WTC11 (cell line): Measurements from ENCODE around the gene CTTNBP2. TPM values are rescaled to one million over a fixed set of nuclear protein-coding genes. Genes with fewer than 3 reads are reported as not detected.

Experiments
- ATAC-seq: fragments of 200-7000 bp; cut with Tn5 transposase; 2 replicates; pipeline ENCODE4 v1.10.0; 2021; ENCODE audit warnings: mild to moderate bottlenecking, moderate library complexity
- CTCF ChIA-PET: fragments of 300-600 bp; sonication (Branson Sonifier 250); formaldehyde crosslinking; loops from one replicate; lab custom pipeline; 2021; ENCODE audit warnings: antibody characterized with exemption; lab: Charles Lee
- POLR2A ChIA-PET: fragments of 350-600 bp; sonication (Branson Sonifier 250); formaldehyde crosslinking; loops from one replicate; lab custom pipeline; 2021; ENCODE audit warnings: antibody characterized with exemption; lab: Charles Lee
- DNase-seq: peaks from one replicate; pipeline ENCODE4 v3.0.0; 2021; ENCODE audit warnings: low spot score
- H3K27ac Mint-ChIP-seq: 2 replicates; pipeline ENCODE4 v1.8.0; 2021; ENCODE audit warnings: mixed read lengths
- H3K27me3 Mint-ChIP-seq: 2 replicates; pipeline ENCODE4 v1.8.0; 2021; ENCODE audit warnings: low read depth, mild to moderate bottlenecking, moderate library complexity, mixed read lengths
- H3K36me3 Mint-ChIP-seq: 2 replicates; pipeline ENCODE4 v1.8.0; 2021; ENCODE audit warnings: mixed read lengths
- H3K4me1 Mint-ChIP-seq: 2 replicates; pipeline ENCODE4 v1.8.0; 2022; ENCODE audit warnings: mixed read lengths
- H3K4me3 Mint-ChIP-seq: 2 replicates; pipeline ENCODE4 v1.8.0; 2021; ENCODE audit warnings: mild to moderate bottlenecking, moderate library complexity, mixed read lengths
- H3K9me3 Mint-ChIP-seq: 2 replicates; pipeline ENCODE4 v1.8.0; 2021; ENCODE audit warnings: mixed read lengths
- ATF1 ChIP-seq: sonication (generic); formaldehyde crosslinking; IDR thresholded peaks from 2 replicates; pipeline ENCODE4 v1.8.1; 2023; ENCODE audit warnings: mild to moderate bottlenecking, moderate library complexity, missing genetic modification reagents
- ATF6 ChIP-seq: sonication (generic); formaldehyde crosslinking; IDR thresholded peaks from 2 replicates; pipeline ENCODE4 v1.8.1; 2023; ENCODE audit warnings: mild to moderate bottlenecking, missing genetic modification reagents
- CDX4 ChIP-seq: fragments of 250-450 bp; sonication (Bioruptor Pico); IDR thresholded peaks from 2 replicates; pipeline ENCODE4 v1.9.0; 2021; ENCODE audit warnings: moderate library complexity, mild to moderate bottlenecking, inconsistent platforms, borderline replicate concordance
- CREB1 ChIP-seq: sonication (generic); formaldehyde crosslinking; IDR thresholded peaks from 2 replicates; pipeline ENCODE4 v1.8.0; 2023; ENCODE audit warnings: mild to moderate bottlenecking, missing genetic modification reagents
- CREM ChIP-seq: sonication (generic); formaldehyde crosslinking; IDR thresholded peaks from 2 replicates; pipeline ENCODE4 v1.8.1; 2022; ENCODE audit warnings: mild to moderate bottlenecking, missing genetic modification reagents, moderate library complexity
- E2F4 ChIP-seq: sonication (generic); formaldehyde crosslinking; IDR thresholded peaks from 2 replicates; pipeline ENCODE4 v1.8.1; 2022; ENCODE audit warnings: low read depth, mild to moderate bottlenecking, moderate library complexity, missing genetic modification reagents, borderline replicate concordance
- E2F5 ChIP-seq: sonication (generic); formaldehyde crosslinking; IDR thresholded peaks from 2 replicates; pipeline ENCODE4 v1.8.1; 2022; ENCODE audit warnings: mild to moderate bottlenecking, moderate library complexity, missing genetic modification reagents
- EMX1 ChIP-seq: fragments of 250-450 bp; sonication (Bioruptor Pico); IDR thresholded peaks from 2 replicates; pipeline ENCODE4 v1.8.0; 2021; ENCODE audit warnings: mild to moderate bottlenecking
- ESRRA ChIP-seq: sonication (generic); formaldehyde crosslinking; IDR thresholded peaks from 2 replicates; pipeline ENCODE4 v1.8.1; 2022; ENCODE audit warnings: mild to moderate bottlenecking, missing genetic modification reagents, borderline replicate concordance
- FOXK1 ChIP-seq: sonication (generic); formaldehyde crosslinking; IDR thresholded peaks from 2 replicates; pipeline ENCODE4 v1.8.0; 2022; ENCODE audit warnings: mild to moderate bottlenecking, moderate library complexity, missing genetic modification reagents
- GRHL2 ChIP-seq: fragments of 250-450 bp; sonication (Bioruptor Pico); IDR thresholded peaks from 2 replicates; pipeline ENCODE4 v1.8.0; 2022; ENCODE audit warnings: mild to moderate bottlenecking, moderate library complexity; ENCODE audit not compliant: insufficient replicate concordance, severe bottlenecking
- IRF1 ChIP-seq: sonication (generic); formaldehyde crosslinking; IDR thresholded peaks from 2 replicates; pipeline ENCODE4 v1.8.0; 2023; ENCODE audit warnings: missing genetic modification reagents
- JAZF1 ChIP-seq: fragments of 250-450 bp; sonication (Bioruptor Pico); IDR thresholded peaks from 2 replicates; pipeline ENCODE4 v1.9.0; 2021; ENCODE audit warnings: moderate library complexity, mild to moderate bottlenecking, inconsistent platforms
- NFATC4 ChIP-seq: fragments of 250-450 bp; sonication (Bioruptor Pico); IDR thresholded peaks from 2 replicates; pipeline ENCODE4 v1.9.0; 2021; ENCODE audit warnings: mild to moderate bottlenecking
- NFE2L1 ChIP-seq: sonication (generic); formaldehyde crosslinking; IDR thresholded peaks from 2 replicates; pipeline ENCODE4 v1.8.1; 2023; ENCODE audit warnings: missing genetic modification reagents
- PREB ChIP-seq: sonication (generic); formaldehyde crosslinking; IDR thresholded peaks from 2 replicates; pipeline ENCODE4 v1.8.1; 2022; ENCODE audit warnings: mild to moderate bottlenecking, missing genetic modification reagents, moderate library complexity, borderline replicate concordance
- SMAD3 ChIP-seq: sonication (generic); formaldehyde crosslinking; IDR thresholded peaks from 2 replicates; pipeline ENCODE4 v1.8.0; 2022; ENCODE audit warnings: missing genetic modification reagents, mild to moderate bottlenecking, borderline replicate concordance
- SP1 ChIP-seq: sonication (generic); formaldehyde crosslinking; conservative IDR thresholded peaks from 2 replicates; pipeline ENCODE4 v1.8.1; 2022; ENCODE audit warnings: missing genetic modification reagents
- USF2 ChIP-seq: sonication (generic); formaldehyde crosslinking; IDR thresholded peaks from 2 replicates; pipeline ENCODE4 v1.8.1; 2023; ENCODE audit warnings: mild to moderate bottlenecking, missing genetic modification reagents, moderate library complexity
- ZNF416 ChIP-seq: fragments of 250-450 bp; sonication (Bioruptor Pico); IDR thresholded peaks from 2 replicates; pipeline ENCODE4 v1.9.0; 2021; ENCODE audit warnings: mild to moderate bottlenecking, inconsistent platforms
- ZNF425 ChIP-seq: fragments of 250-450 bp; sonication (Bioruptor Pico); conservative IDR thresholded peaks from 2 replicates; pipeline ENCODE4 v1.9.0; 2021; ENCODE audit warnings: mild to moderate bottlenecking
- ZNF512 ChIP-seq: sonication (generic); formaldehyde crosslinking; IDR thresholded peaks from 2 replicates; pipeline ENCODE4 v1.8.1; 2022; ENCODE audit warnings: missing genetic modification reagents, borderline replicate concordance
- total RNA-seq: library from RNA; stranded (reverse); gene quantifications from 3 replicates; pipeline ENCODE4 v1.2.3, GENCODE V29; 2021

The CTTNBP2 gene
- total RNA-seq, 1 experiment from 2014 or later: 22.1 TPM

GRCh38 chr7:117862378-117862777 lies 10.9 kb downstream of the CTTNBP2 start (continued):
- TF ChIP-seq ZNF512 (CRISPR knock-in tag) (no peak), CDX4 (CRISPR knock-in tag) (no peak)

- ChIA-PET POLR2A (no interaction called here), CTCF (no interaction called here)
- no peaks in the 10 kb centered on the region for H3K9me3 Mint-ChIP-seq
- H3K4me1 Mint-ChIP-seq: peaks cover 19% of the 10 kb centered on the region
- peaks cover 30% of the 10 kb centered on the region for H3K36me3 Mint-ChIP-seq
- H3K27me3 Mint-ChIP-seq: no peaks in the 10 kb centered on the region
- H3K4me3 Mint-ChIP-seq: no peak overlapping the region
- DNase-seq (no peak), ATAC-seq (no peak)
- H3K27ac Mint-ChIP-seq: no peak overlapping the region
- TF ChIP-seq GRHL2 (no peak), FOXK1 (CRISPR knock-in tag) (no peak), E2F4 (CRISPR knock-in tag) (no peak), ATF6 (CRISPR knock-in tag) (no peak), IRF1 (no peak), ESRRA (CRISPR knock-in tag) (no peak), USF2 (no peak), SP1 (no peak), CREB1 (CRISPR knock-in tag) (no peak), ZNF416 (no peak), CREM (CRISPR knock-in tag) (no peak), NFE2L1 (no peak), E2F5 (CRISPR knock-in tag) (no peak), SMAD3 (CRISPR knock-in tag) (no peak), ATF1 (CRISPR knock-in tag) (no peak), NFATC4 (no peak), EMX1 (CRISPR knock-in tag) (no peak), JAZF1 (CRISPR knock-in tag) (no peak), PREB (no peak), ZNF425 (CRISPR knock-in tag) (no peak)
- TF ChIP-seq, all 79 proteins: peak for 0
Measured at GRCh38 chr7:117859246-117859812, 13.9 kb downstream of the CTTNBP2 start.
